HG03060 (cell line): Measurements from ENCODE around the gene IL13RA1.
"Not testable (repeated sequence)": the region's sequence is repeated elsewhere in the genome, so short reads cannot be mapped to it uniquely, and the experiment has no call there.

Source experiments
- ATAC-seq: cut with Tn5 transposase; IDR thresholded peaks from one replicate; pipeline ENCODE4 v1.9.1; 2021; ENCODE audit warnings: low read depth, moderate number of reproducible peaks; ENCODE audit not compliant: unreplicated experiment

The IL13RA1 gene

DNA sequence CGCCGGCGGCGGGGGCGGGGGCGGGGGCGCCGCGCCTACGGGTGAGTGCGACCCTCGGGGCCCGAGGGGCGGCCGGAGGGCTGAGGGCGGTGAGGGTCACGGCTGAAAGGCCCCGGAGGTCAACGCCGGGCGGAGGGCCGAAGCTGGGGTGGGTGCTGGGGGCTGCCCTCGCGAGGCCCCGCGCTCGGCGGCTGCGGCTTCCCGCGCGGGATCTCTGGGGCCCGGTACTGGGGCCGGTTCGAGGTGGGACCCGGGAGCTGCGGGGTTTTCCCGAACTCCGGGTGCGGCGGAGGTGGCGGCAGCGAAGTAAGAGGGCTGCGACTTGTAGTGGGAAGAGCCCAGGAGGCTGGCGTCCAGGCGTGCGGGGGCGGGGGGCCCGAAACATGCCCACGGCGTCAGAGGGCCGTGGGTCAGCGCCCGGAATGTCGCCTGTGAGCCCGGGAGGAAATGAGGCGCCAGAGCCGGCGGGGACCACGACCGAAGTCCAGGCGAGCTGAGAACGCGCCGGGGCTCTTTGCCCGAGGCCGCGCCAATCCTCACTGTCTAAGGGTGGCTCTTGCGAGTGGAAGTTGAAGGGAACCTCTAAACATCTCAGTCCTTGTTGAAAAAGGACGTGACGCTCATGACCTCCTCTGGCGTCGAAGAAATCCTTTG, 407 bp downstream of the IL13RA1 start:
- no peak for ATAC-seq

DNA sequence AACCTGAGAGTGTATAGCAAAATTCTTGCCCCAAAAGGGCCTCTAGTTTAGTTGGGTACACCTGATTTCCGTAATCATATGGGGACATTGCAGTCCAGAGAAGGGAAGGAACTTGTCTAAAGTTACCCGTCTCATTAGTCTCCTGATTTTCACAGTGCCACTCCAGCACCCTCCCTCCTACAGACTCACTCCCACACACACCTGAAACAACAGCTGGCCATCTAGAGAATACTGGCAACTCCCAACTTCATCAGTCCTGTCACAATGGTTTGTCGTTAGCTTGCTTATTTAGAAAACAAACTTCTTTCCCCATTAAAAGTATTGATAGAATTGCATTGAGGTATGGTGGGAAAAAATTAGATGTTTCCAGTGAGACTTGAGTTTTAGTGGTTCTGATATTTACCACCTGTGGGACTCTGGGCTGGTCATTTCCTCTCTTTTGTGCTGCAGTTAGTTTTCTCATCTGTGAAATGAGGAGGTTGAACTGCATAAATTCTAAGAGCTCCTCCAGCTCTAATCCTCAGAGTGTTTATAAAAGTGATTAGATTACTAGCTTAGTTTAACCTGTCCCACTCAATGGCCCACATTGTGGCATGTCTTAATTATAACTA, 1.7 kb downstream of the IL13RA1 start:
- ATAC-seq, result no peak

DNA sequence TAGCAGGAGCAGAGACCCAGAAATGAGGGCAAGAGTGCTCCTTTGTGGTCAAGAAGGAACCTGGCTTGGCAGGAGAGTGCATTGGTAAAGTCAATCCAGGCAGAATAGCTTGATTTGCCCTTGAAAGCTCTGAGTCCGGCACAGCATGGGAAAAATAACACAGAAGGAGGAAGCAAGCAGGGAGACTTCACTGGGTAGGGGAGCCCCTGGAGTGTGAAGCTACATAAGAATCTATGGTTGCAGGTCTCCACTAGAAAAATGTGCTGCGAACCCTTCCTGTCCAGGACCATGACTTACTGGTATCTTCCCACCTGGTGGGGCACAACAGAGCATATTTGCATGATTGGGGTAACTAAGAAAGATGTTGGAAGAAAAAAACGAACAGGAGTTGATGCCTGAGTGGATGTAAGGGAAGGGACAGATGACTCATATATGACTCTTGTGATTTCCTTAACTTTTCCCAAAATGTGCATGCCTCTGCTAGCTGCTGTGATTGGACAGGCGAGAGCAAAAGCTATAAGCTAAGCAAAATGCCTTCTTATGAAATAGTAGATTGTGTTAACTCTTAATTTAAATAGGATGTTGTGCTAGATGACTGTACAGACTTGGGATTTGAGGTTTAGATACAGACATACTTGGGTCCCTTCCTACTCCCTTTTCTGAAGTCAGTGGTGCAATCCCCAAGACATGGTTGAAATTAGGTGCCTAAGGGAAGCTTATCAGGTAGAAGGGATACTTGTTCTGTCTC, 3.3 kb downstream of the IL13RA1 start:
- ATAC-seq, result no peak

DNA sequence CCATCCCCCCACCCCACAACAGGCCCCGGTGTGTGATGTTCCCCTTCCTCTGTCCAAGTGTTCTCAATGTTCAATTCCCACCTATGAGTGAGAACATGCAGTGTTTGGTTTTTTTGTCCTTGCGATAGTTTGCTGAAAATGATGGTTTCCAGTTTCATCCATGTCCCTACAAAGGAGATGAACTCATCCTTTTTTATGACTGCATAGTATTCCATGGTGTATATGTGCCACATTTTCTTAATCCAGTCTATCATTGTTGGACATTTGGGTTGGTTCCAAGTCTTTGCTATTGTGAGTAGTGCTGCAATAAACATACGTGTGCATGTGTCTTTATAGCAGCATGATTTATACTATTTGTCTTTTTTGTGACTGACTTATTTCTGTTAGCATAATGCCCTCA, 5.1 kb downstream of the IL13RA1 start:
- ATAC-seq, result not testable (repeated sequence)

DNA sequence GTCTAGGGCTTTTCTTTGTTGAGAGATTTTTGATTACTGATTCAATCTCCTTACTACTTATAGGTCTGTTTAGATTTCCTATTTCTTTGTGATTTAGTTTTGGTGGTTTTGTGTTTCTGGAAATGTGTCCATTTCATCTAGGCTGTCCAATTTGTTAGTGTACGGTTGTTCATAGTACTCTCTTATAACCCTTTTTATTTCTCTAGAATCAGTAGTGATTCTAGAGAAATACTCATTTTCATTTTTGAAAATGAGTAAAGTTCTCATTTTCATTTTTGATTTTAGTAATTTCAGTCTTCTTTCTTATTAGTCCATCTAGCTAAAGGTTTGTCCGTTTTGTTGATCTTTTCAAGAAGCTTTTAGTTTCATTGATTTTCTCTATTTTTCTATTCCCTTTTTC, 7.5 kb downstream of the IL13RA1 start:
- no peak for ATAC-seq

DNA sequence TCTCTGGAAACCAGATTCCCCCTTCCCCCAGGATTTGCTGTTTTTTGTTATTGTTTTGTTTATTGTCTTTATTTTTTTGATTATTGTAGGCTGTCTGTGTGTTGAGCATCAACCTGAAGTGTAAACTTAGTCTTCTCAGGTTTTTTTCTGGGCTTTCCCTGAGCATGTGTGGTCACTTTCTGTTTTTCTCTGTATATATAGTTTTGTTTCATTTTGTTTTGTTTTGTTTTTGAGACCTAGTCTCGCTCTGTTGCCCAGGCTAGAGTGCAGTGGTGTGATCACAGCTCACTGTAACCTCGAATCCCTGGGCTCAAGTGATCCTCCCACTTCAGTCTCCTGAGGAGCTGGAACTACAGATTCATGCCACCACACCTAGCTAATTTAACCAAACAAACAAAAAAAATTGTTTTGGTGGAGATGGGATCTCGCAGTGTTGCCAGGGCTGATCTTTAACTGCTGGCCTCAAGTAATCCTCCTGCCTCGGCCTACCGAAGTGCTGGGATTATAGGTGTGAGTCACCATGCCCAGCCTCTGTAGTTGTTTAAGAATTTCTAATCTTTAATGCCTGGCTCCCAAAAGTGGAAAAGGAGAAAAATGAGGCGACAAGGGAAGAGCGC, 9.1 kb downstream of the IL13RA1 start:
- ATAC-seq, result peak; percentile 65

DNA sequence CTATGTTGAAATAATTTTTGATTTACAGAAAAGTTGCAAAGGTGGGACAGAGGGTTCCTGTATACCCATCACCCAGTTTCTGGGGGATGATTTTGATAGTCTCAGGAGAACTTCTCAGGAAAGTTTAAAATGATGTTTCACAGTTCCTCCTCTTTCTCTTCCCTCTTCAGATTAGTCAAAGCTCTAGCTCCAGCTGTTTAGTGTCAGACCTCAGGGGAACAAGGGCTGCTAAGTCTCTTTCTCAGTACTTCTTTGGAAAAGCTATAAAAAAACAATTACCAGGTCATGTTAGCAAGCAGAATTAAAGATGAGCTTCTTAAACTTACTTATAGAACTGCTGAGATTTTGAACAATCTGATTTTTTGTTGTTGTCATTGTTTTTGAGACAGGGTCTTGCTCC, 12.2 kb downstream of the IL13RA1 start:
- no peak for ATAC-seq

DNA sequence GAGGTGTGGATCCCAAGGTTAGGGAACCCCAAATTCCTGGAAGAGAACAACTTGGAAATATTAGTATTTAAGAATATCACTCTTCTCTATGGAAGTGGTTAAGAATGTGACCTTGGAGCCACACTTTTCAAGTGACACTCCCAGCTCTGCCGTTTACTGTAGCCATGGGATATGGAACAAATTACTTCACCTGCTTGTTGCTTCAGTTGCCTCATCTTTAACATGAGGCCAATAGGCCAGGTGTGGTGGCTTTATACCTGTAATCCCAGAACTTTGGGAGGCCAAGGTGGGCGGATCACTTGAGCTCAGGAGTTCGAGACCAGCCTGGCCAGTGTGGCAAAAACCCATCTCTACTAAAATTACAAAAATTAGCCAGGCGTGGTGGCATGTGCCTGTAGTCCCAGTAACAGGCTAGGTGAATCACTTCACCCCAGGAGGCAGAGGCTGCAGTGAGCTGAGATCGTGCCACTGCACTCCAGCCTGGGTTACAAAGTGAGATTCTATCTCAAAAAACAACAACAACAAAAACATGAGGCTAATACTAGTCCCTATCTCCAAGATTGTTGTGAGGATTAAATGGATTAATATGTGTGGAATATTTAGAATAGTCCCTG, 13.0 kb downstream of the IL13RA1 start:
- no peak for ATAC-seq

DNA sequence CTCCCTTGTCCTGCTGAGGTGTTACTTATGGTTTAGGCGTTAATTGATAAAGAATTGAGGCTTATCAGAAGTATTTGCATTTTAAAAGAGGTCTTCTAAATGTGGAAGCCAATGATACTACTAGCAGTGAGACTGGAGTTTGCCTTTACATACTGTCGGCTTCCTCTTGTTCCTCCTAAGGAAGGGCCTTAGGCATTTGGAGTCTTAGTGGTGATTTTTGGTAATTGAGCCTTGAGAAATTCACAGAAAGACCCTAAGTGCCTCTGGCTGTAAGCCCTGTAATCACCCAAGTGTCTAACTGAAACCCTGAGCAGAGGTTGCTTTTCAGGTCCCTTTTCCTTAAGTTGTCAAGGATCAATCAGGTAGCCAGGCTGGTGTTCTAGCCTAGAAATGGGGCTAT, 14.8 kb downstream of the IL13RA1 start:
- ATAC-seq, result no peak

DNA sequence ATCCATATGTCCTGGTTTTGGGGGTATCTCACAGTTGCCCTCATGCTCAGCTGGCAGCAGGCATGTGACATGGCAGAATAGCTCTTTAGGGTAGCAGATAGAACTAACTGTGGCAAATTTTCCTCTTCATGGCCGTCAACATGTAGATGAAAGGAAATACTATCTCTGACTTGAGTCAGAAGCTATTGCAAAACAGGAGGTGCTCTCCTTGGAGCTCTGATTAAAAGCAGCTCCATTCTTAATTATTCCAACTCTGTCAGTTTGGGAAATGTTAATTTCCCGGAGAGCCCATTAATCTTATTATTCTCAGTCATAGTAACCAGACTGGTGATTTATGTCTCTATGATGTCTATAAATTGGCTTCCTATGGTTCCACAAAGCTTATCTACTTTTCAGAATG, 18.2 kb downstream of the IL13RA1 start:
- no peak for ATAC-seq

DNA sequence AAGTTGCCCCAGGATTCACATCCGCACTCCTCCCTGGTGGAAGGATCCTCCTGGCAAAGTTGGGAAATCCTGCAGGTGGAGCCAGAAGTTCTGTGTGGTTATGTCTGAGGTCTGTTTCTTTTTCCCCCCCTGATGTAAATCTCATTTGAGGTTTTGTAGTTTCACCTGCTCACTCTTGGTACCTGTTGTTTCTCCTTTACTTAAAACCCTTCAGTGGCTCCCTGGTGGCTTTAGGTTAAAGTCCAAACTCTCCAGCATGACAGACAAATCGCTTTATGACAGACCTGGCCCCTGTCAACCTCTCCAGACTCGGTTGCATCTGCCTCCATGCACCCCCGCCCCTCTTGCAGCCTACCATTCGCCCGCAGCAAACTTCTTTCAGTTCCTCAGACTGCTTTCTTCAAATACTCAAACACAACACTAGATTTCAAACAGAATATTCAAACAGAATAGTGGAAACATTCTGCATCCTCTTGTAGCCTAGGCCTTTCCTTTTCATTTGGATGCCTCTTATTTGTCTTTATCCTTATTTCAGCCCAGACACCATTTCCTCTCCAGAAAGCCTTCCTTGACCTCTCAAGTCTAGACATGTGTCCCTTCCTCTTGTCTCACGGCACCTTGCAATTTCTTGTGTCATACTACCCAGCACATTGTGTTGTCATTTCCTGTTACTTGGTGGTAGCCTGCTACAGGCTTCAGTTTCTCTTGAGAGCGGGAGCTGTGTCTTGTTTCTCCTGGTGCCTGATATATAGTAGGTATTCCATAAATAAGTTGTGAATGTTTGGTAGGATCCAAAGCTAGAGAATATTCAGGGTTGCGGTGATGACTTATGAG, 24.8 kb downstream of the IL13RA1 start:
- ATAC-seq, result peak; percentile 57

DNA sequence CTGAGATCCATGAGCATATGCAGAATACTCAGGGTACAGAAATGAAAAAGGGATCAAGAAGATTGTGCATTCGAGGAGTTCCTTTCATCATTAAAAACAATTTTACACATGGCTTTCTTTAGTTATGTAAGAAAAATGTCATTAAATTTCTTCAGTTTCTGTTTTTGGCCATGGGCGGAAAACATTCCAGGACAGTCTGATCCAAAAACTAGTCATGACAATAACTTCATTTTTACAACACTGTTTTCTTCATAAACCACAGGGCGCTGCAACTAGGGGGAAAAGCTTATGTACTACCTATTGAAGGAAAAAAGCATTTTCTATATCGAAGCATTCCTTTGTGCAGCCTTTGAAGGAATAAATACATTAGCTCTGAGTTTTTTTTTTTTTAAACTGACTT, 28.2 kb downstream of the IL13RA1 start:
- ATAC-seq, result no peak

DNA sequence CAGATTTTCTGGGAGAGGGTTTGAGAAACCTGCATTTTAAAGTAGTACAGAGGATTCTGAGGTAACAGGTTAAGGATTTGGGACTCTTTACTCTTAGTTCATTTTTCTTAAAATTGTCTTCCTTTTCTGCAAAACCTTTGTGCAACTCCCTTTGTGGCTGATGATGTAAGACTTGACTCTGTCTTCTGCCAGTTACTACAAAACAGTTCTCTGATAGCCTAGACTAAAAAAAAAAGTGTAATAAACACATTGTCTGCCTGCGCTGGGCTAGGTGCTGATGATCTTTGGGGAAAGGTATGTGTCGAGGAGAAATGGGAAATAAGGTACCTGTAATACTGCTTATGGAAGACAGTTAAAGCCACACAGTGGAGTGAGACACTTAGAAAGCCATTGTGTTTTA, 28.7 kb downstream of the IL13RA1 start:
- ATAC-seq, result no peak

DNA sequence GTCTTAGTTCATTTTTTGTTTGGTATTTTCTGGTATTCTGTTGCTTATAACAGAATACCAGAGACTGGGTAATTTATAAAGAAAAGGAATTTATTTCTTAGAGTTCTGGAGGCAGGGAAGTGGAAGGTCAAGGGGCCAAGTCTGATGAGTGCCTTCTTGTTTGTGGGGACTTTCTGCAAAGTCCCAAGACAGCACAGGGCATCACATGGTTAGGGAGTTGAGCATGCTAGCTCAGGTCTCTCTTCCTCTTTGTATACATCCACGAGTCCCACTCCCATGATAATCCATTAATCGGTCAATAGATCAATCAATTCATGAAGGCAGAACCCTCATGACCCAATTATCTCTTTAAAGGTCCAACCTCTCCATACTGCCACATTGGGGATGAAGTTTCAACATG, 31.1 kb downstream of the IL13RA1 start:
- no peak for ATAC-seq

DNA sequence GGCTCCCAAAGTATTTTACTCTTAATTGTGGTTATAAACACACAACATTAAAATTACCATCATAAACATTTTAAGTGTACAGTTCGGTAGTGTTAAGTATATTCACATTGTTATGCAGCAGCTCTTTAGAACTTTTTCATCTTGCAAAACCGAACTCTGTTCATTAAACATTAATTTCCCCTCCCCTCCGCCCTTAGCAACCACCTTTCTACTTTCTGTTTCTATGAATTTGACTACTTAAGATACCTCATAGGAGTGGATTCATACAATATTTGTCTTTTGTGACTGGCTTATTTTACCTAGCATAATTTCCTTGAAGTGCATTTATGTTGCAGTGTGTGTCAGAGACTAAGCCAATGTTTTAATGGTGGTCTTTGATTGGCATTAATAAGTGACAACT, 32.6 kb downstream of the IL13RA1 start:
- no peak for ATAC-seq

DNA sequence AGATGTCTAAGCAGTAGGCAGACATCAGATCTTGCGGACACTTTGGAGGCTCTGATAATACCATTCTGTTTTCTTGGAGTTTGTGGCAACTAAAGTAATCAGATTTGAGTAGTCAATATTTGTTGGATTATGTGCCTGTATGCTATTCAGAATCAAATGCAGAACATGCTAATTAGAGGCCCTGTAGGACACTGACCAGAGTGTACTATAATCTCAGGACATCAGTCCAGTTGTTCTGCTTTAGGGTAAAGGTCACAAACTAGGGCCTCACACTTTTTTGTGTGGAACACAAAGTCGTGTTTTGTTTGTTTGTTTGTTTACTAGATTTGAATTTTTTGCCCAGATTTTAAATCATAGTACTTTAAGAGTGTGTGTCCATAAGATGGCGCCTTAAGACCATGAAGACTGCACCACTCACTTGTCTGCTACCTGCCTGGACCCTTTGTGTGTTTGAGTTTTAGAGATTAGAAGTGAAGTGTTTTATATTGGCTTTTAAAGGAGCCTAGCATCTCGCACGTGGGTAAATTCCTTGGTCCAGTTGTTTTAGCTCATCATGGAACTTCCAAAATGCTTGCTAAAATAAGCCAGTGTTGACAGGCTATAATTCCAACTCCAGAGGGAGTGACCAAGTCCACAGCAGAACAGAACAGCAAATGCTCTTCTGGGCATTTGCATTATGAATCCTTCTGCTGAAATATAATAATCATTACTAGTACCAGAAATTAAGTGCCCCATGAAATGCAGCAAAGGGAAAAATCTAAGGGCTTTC, 34.7 kb downstream of the IL13RA1 start:
- ATAC-seq, result no peak

DNA sequence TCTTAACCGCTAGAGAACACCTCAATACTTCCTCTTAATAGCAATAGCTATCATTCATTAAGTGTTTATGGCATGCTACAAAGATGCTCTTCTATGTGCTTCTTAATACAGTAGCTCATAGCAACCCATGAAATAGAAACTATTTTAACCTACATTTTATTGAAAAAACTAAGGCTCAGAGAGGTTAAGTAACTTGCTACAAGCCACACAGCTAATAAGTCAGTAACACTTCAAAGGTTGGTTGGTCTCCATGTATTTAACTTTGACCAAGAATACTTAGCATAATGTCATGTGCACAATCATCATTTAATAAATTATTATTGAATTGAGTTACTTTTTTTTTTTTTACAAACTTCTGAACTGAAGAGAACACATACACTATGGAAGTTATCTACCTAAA, 36.1 kb downstream of the IL13RA1 start:
- no peak for ATAC-seq

DNA sequence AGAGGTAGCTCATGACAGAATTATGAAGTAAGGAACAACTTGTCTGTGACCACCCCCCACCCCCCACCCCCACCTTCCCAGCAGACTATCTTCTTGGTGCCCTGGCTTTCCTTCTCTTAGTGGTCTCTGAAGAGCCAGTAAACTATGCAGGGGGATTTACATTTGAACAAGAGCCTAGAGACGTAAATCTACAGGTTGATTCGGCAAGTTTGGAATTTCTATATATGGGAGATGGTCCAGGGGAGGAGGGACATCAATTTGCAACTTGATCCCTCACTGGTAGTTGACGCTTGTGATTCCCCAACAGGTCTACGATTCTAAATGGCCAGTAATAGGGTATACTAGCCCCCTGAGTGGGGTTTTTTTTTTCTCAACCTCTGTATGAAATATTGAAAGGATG, 36.7 kb downstream of the IL13RA1 start:
- no peak for ATAC-seq

DNA sequence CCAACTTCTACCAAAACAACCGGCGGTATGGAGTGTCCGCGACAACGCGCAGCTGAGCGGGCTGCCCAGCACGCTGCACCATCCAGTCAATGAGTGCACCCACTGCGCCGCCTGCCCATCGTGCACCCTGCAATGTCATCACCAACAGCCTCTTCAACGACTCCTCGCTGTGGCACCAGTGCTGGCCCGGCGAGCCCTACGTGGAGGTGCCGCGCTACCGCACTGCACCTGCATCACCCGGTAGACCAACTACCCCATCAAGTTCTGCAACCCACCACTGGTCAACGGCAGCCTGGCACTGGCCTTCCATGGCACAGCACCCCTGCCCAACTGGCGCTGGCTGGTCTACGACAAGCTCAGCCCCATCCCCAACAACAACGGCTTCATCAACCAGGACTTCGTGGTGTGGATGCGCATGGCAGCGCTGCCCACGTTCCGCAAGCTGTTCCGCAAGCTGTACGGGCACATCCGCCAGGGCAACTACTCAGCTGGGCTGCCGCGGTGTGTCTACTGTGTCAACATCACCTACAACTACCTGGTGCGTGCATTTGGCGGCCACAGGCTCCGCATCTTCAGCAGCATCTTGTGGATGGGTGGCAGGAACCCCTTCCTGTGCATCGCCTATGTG, 42.8 kb downstream of the IL13RA1 start:
- no peak for ATAC-seq
